ENCODE data around the gene FCRL4.

The FCRL4 gene

GRCh38 chr1:157595356-157595755, 2.5 kb downstream of the FCRL4 start:
- H3K9ac ChIP-seq (ENCODE audit: low read length), result no peak overlapping the region
- H3K36me3 ChIP-seq (ENCODE audit: control insufficient read depth, insufficient read depth, low read length), result no peaks in the 10 kb centered on the region
- no peaks in the 10 kb centered on the region for H3K9me3 ChIP-seq (ENCODE audit: control insufficient read depth, insufficient read depth, low read depth, low read length)
- H3K27me3 ChIP-seq (ENCODE audit: control insufficient read depth, insufficient read depth, low read length), result no peaks in the 10 kb centered on the region
- no peak overlapping the region for H3K4me3 ChIP-seq (ENCODE audit: low read depth, low read length)
- no peaks in the 10 kb centered on the region for H3K4me1 ChIP-seq (ENCODE audit: control insufficient read depth, insufficient read depth, low read length)
- no peak overlapping the region for H3K27ac ChIP-seq (ENCODE audit: low read depth, low read length)

- no peaks in the 10 kb centered on the region for H3K27me3 ChIP-seq (ENCODE audit: control insufficient read depth, insufficient read depth, low read length)
- no peaks in the 10 kb centered on the region for H3K36me3 ChIP-seq (ENCODE audit: control insufficient read depth, insufficient read depth, low read length)
- H3K27ac ChIP-seq (ENCODE audit: low read depth, low read length), result no peak overlapping the region
- no peaks in the 10 kb centered on the region for H3K9me3 ChIP-seq (ENCODE audit: control insufficient read depth, insufficient read depth, low read depth, low read length)
- peaks cover 8% of the 10 kb centered on the region for H3K4me1 ChIP-seq (ENCODE audit: control insufficient read depth, insufficient read depth, low read length)
- no peak overlapping the region for H3K4me3 ChIP-seq (ENCODE audit: low read depth, low read length)
- no peak overlapping the region for H3K9ac ChIP-seq (ENCODE audit: low read length)
These were observed 11.9 kb downstream of the FCRL4 start for GRCh38 chr1:157585984-157586383.

GRCh38 chr1:157584503-157584902, 13.4 kb downstream of the FCRL4 start:
- no peak overlapping the region for H3K27ac ChIP-seq (ENCODE audit: low read depth, low read length)
- H3K9me3 ChIP-seq (ENCODE audit: control insufficient read depth, insufficient read depth, low read depth, low read length), result no peaks in the 10 kb centered on the region
- no peak overlapping the region for H3K9ac ChIP-seq (ENCODE audit: low read length)
- no peaks in the 10 kb centered on the region for H3K27me3 ChIP-seq (ENCODE audit: control insufficient read depth, insufficient read depth, low read length)
- H3K36me3 ChIP-seq (ENCODE audit: control insufficient read depth, insufficient read depth, low read length), result no peaks in the 10 kb centered on the region
- H3K4me3 ChIP-seq (ENCODE audit: low read depth, low read length), result no peak overlapping the region
- peaks cover 8% of the 10 kb centered on the region for H3K4me1 ChIP-seq (ENCODE audit: control insufficient read depth, insufficient read depth, low read length)

- H3K4me3 ChIP-seq (ENCODE audit: low read depth, low read length), result no peak overlapping the region
- H3K27ac ChIP-seq (ENCODE audit: low read depth, low read length), result no peak overlapping the region
- H3K9me3 ChIP-seq (ENCODE audit: control insufficient read depth, insufficient read depth, low read depth, low read length), result no peaks in the 10 kb centered on the region
- H3K4me1 ChIP-seq (ENCODE audit: control insufficient read depth, insufficient read depth, low read length), result no peaks in the 10 kb centered on the region
- H3K9ac ChIP-seq (ENCODE audit: low read length), result no peak overlapping the region
- no peaks in the 10 kb centered on the region for H3K27me3 ChIP-seq (ENCODE audit: control insufficient read depth, insufficient read depth, low read length)
- H3K36me3 ChIP-seq (ENCODE audit: control insufficient read depth, insufficient read depth, low read length), result no peaks in the 10 kb centered on the region
These were observed 17.1 kb downstream of the FCRL4 start for GRCh38 chr1:157580828-157581210.

GRCh38 chr1:157580179-157580827, 17.6 kb downstream of the FCRL4 start:
- Histone ChIP-seq H3K9me3 (ENCODE audit: control insufficient read depth, insufficient read depth, low read depth, low read length) (no peaks in the 10 kb centered on the region), H3K27me3 (ENCODE audit: control insufficient read depth, insufficient read depth, low read length) (no peaks in the 10 kb centered on the region), H3K4me1 (ENCODE audit: control insufficient read depth, insufficient read depth, low read length) (no peaks in the 10 kb centered on the region), H3K9ac (ENCODE audit: low read length) (no peak overlapping the region), H3K27ac (ENCODE audit: low read depth, low read length) (no peak overlapping the region), H3K36me3 (ENCODE audit: control insufficient read depth, insufficient read depth, low read length) (no peaks in the 10 kb centered on the region), H3K4me3 (ENCODE audit: low read depth, low read length) (no peak overlapping the region)

GRCh38 chr1:157577420-157577819, 20.5 kb downstream of the FCRL4 start:
- Histone ChIP-seq H3K27ac (ENCODE audit: low read depth, low read length) (no peak overlapping the region), H3K9me3 (ENCODE audit: control insufficient read depth, insufficient read depth, low read depth, low read length) (no peaks in the 10 kb centered on the region), H3K9ac (ENCODE audit: low read length) (no peak overlapping the region), H3K36me3 (ENCODE audit: control insufficient read depth, insufficient read depth, low read length) (no peaks in the 10 kb centered on the region), H3K27me3 (ENCODE audit: control insufficient read depth, insufficient read depth, low read length) (no peaks in the 10 kb centered on the region), H3K4me1 (ENCODE audit: control insufficient read depth, insufficient read depth, low read length) (no peaks in the 10 kb centered on the region), H3K4me3 (ENCODE audit: low read depth, low read length) (no peak overlapping the region)

GRCh38 chr1:157575744-157576143, 22.1 kb downstream of the FCRL4 start:
- H3K9ac ChIP-seq (ENCODE audit: low read length), result no peak overlapping the region
- H3K4me1 ChIP-seq (ENCODE audit: control insufficient read depth, insufficient read depth, low read length), result no peaks in the 10 kb centered on the region
- H3K9me3 ChIP-seq (ENCODE audit: control insufficient read depth, insufficient read depth, low read depth, low read length), result no peaks in the 10 kb centered on the region
- H3K27ac ChIP-seq (ENCODE audit: low read depth, low read length), result no peak overlapping the region
- no peaks in the 10 kb centered on the region for H3K27me3 ChIP-seq (ENCODE audit: control insufficient read depth, insufficient read depth, low read length)
- no peak overlapping the region for H3K4me3 ChIP-seq (ENCODE audit: low read depth, low read length)
- H3K36me3 ChIP-seq (ENCODE audit: control insufficient read depth, insufficient read depth, low read length), result no peaks in the 10 kb centered on the region

- no peak overlapping the region for H3K9ac ChIP-seq (ENCODE audit: low read length)
- H3K4me3 ChIP-seq (ENCODE audit: low read depth, low read length), result no peak overlapping the region
- H3K27ac ChIP-seq (ENCODE audit: low read depth, low read length), result no peak overlapping the region
- no peaks in the 10 kb centered on the region for H3K9me3 ChIP-seq (ENCODE audit: control insufficient read depth, insufficient read depth, low read depth, low read length)
- H3K4me1 ChIP-seq (ENCODE audit: control insufficient read depth, insufficient read depth, low read length), result no peaks in the 10 kb centered on the region
- H3K27me3 ChIP-seq (ENCODE audit: control insufficient read depth, insufficient read depth, low read length), result no peaks in the 10 kb centered on the region
- H3K36me3 ChIP-seq (ENCODE audit: control insufficient read depth, insufficient read depth, low read length), result no peaks in the 10 kb centered on the region
These were observed 23.0 kb downstream of the FCRL4 start for GRCh38 chr1:157574836-157575235.

GRCh38 chr1:157566484-157567300, 31.2 kb downstream of the FCRL4 start:
- Histone ChIP-seq H3K27ac (ENCODE audit: low read depth, low read length) (no peak overlapping the region), H3K4me1 (ENCODE audit: control insufficient read depth, insufficient read depth, low read length) (peaks cover 27% of the 10 kb centered on the region)

GRCh38 chr1:157562515-157562914, 35.4 kb downstream of the FCRL4 start:
- Histone ChIP-seq H3K4me3 (ENCODE audit: low read depth, low read length) (no peak overlapping the region), H3K27ac (ENCODE audit: low read depth, low read length) (no peak overlapping the region), H3K27me3 (ENCODE audit: control insufficient read depth, insufficient read depth, low read length) (no peaks in the 10 kb centered on the region), H3K36me3 (ENCODE audit: control insufficient read depth, insufficient read depth, low read length) (no peaks in the 10 kb centered on the region), H3K4me1 (ENCODE audit: control insufficient read depth, insufficient read depth, low read length) (peaks cover 31% of the 10 kb centered on the region), H3K9ac (ENCODE audit: low read length) (no peak overlapping the region), H3K9me3 (ENCODE audit: control insufficient read depth, insufficient read depth, low read depth, low read length) (no peaks in the 10 kb centered on the region)

More at GRCh38 chr1:157566484-157567300, 31.2 kb downstream of the FCRL4 start:
- H3K9me3 ChIP-seq (ENCODE audit: control insufficient read depth, insufficient read depth, low read depth, low read length), result no peaks in the 10 kb centered on the region
- H3K9ac ChIP-seq (ENCODE audit: low read length), result no peak overlapping the region
- no peak overlapping the region for H3K4me3 ChIP-seq (ENCODE audit: low read depth, low read length)
- H3K36me3 ChIP-seq (ENCODE audit: control insufficient read depth, insufficient read depth, low read length), result no peaks in the 10 kb centered on the region
- H3K27me3 ChIP-seq (ENCODE audit: control insufficient read depth, insufficient read depth, low read length), result no peaks in the 10 kb centered on the region

- H3K36me3 ChIP-seq (ENCODE audit: control insufficient read depth, insufficient read depth, low read length), result no peaks in the 10 kb centered on the region
- H3K4me3 ChIP-seq (ENCODE audit: low read depth, low read length), result no peak overlapping the region
- no peaks in the 10 kb centered on the region for H3K9me3 ChIP-seq (ENCODE audit: control insufficient read depth, insufficient read depth, low read depth, low read length)
- H3K27me3 ChIP-seq (ENCODE audit: control insufficient read depth, insufficient read depth, low read length), result no peaks in the 10 kb centered on the region
- H3K4me1 ChIP-seq (ENCODE audit: control insufficient read depth, insufficient read depth, low read length), result peaks cover 16% of the 10 kb centered on the region
- H3K27ac ChIP-seq (ENCODE audit: low read depth, low read length), result no peak overlapping the region
- no peak overlapping the region for H3K9ac ChIP-seq (ENCODE audit: low read length)
These were observed 39.8 kb downstream of the FCRL4 start for GRCh38 chr1:157558119-157558518.
